ENCODE measurements around the gene ADORA1. TPM values are rescaled to one million over a fixed set of nuclear protein-coding genes. Genes with fewer than 3 reads are reported as not detected.

Gene ADORA1
- total RNA-seq, 1 experiment from 2014 or later: 5.7 TPM

DNA sequence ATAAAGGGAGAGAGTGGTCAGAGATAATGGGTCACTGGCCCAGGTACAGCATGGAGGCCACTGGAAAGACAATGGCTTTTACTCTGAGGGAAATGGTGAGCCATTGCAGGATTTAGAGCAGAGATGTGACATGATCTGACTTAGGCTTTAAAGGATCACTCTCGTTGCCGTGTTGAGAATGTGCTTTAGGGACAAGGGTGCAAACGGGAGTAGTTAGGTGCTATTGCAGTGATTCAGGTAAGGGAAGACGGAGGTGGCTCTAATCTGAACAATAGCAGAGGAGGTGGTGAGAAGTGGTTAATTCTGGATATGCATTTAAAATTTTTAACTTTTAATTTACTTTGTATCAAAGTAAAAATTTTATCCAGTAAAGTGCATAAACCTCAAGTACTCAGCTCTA lies 9.8 kb downstream of the ADORA1 start:
- H3K27me3 ChIP-seq (ENCODE audit: control insufficient read depth, insufficient read depth, low read length): no peaks in the 10 kb centered on the region
- DNase-seq: no peak
- no peak overlapping the region for H3K4me3 ChIP-seq (ENCODE audit: insufficient read depth, low read depth, low read length)
- H3K36me3 ChIP-seq (replicated peaks; ENCODE audit: control insufficient read depth, insufficient read depth, low read length): no peaks in the 10 kb centered on the region

DNA sequence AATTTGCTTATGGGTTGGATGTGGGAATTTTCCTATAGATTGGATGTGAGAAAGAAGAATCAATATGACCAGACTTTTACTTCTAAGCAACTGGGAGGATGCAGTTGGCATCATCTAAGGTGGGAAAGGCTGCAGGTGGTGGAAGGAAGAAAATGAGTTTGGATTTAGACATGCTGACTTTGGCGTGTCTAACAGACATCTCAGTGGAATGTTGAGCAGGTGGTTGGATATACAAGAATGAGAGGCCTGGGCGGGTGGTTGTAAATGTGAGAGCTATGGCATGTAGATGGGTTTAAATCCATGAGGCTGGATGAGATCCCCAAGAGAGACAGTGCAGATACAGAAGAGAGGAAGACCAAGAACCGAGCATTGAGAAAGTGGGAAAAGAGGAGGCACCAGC lies 10.5 kb downstream of the ADORA1 start:
- DNase-seq: no peak
- Histone ChIP-seq H3K36me3 (replicated peaks; ENCODE audit: control insufficient read depth, insufficient read depth, low read length) (no peaks in the 10 kb centered on the region), H3K27me3 (ENCODE audit: control insufficient read depth, insufficient read depth, low read length) (no peaks in the 10 kb centered on the region), H3K4me3 (ENCODE audit: insufficient read depth, low read depth, low read length) (no peak overlapping the region)

DNA sequence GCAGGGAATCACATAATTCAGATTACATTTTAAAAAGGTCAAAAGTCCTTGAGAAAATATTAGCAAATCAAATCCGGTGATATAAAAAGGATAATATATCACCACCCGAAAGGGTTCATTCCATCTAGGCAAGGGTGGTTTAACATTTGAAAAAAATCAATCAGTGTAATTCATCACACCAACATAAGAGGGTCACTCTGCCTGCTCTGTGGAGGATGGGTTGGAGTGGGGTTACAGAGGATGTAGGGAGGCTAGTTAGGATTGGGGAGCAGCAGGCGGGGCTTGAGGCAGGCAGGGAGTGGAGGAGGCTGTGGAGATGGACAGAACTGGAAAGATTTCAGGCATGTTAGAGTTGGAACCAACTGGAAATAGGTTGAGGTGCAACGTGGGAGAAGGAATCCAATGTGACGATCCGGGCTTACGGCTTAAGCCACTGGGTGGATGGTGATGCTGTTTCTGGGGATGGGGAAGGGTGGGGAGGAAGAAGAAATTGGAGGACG lies 12.5 kb downstream of the ADORA1 start:
- Histone ChIP-seq H3K36me3 (replicated peaks; ENCODE audit: control insufficient read depth, insufficient read depth, low read length) (no peaks in the 10 kb centered on the region), H3K27me3 (ENCODE audit: control insufficient read depth, insufficient read depth, low read length) (no peaks in the 10 kb centered on the region), H3K4me3 (ENCODE audit: insufficient read depth, low read depth, low read length) (no peak overlapping the region)
- no peak for DNase-seq

DNA sequence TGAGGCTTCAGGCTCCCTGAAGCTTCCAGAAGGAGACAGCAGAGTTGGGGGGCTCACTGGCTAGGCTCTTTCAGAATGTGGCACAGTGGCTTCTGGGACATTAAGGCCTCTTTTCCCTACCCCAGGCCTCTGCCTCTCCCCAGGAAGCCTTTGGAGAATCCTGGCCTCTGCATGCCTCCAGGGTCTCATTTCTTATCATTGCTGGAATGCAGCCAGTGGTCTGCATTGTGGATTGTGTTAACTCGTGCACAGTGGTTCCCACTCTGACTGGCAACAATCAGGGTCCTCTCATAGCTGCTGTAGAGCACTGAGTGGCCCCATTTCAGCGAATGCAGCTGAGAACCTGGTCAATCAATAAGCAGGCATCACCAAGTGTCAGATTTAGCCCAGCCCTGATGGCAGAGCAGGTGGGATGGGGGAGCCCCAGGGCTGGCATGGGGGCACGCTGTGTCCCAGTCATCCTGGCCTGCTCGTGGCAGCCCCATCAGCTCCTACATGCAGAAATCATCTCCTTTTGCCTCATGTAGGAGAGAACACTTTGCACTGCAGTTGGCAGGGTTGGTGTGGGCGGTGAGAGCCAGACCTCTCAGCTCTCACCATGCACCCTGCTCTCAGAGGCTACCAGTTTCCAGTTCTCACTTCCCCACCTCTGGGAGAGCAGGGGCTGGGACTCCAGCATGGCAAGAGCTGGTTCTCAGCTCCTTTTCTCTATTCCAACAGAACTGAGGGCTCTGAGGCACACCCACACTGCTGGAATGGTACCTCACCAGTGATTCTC lies 13.4 kb downstream of the ADORA1 start:
- H3K36me3 ChIP-seq (replicated peaks; ENCODE audit: control insufficient read depth, insufficient read depth, low read length): no peaks in the 10 kb centered on the region
- no peak overlapping the region for H3K4me3 ChIP-seq (ENCODE audit: insufficient read depth, low read depth, low read length)
- DNase-seq: no peak
- H3K27me3 ChIP-seq (ENCODE audit: control insufficient read depth, insufficient read depth, low read length): no peaks in the 10 kb centered on the region

DNA sequence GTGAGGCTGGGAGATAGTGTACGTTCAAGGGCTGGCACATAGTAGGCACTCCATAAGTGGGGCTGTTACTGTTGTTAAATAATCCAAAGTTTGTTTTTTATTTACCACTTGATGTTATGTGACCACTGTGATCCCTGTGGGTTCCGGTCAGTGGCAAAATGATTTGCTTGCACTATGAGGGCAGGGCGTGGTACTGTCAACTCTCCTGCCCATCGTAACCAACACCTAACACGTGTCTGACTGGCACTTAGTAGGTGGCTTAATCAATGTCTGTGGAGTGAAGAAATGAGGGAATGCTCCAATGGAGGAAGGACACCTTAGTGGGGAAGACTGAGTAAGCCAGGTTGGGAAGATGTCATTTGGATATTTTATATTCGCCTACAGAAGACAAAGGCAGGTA lies 14.6 kb downstream of the ADORA1 start:
- DNase-seq: no peak
- H3K4me3 ChIP-seq (ENCODE audit: insufficient read depth, low read depth, low read length): no peak overlapping the region
- no peaks in the 10 kb centered on the region for H3K36me3 ChIP-seq (replicated peaks; ENCODE audit: control insufficient read depth, insufficient read depth, low read length)

DNA sequence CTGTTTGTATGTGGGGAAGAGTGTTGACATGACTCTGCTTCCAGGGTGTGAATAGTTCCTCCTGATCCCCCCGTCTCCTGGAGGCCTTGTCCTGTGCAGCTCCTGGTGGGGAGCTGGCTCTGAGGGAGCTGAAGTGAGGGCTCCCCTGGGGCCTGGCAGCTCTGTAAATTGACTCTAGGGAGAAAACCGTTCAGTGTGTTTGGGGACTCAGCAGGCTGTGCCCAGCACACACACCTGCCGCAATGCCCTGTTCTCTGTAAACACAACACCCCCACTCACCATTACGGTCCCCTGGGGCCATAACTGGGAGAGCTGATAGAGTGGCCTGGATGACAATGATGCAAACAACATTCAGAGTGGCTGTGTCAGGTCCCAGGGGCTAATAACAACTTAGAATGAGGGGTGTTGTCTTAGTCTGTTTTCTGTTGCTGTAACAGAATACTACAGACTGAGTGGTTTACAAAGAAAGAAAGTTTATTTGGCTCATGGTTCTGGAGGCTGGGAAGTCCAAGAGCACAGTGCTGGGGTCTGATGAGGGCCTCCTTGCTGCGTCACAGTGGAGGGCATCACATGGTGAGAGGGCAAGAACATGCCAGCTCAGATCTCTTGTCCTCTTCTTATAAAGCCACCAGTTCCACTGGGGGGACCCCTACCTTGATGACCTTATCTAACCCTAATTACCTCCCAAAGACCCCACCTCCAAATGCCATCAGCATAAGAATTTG lies 15.3 kb downstream of the ADORA1 start:
- Histone ChIP-seq H3K4me3 (ENCODE audit: insufficient read depth, low read depth, low read length) (no peak overlapping the region), H3K36me3 (replicated peaks; ENCODE audit: control insufficient read depth, insufficient read depth, low read length) (no peaks in the 10 kb centered on the region), H3K27me3 (ENCODE audit: control insufficient read depth, insufficient read depth, low read length) (no peaks in the 10 kb centered on the region)
- no peak for DNase-seq

More for the DNA sequence above, 14.6 kb downstream of the ADORA1 start:
- H3K27me3 ChIP-seq (ENCODE audit: control insufficient read depth, insufficient read depth, low read length): no peaks in the 10 kb centered on the region

DNA sequence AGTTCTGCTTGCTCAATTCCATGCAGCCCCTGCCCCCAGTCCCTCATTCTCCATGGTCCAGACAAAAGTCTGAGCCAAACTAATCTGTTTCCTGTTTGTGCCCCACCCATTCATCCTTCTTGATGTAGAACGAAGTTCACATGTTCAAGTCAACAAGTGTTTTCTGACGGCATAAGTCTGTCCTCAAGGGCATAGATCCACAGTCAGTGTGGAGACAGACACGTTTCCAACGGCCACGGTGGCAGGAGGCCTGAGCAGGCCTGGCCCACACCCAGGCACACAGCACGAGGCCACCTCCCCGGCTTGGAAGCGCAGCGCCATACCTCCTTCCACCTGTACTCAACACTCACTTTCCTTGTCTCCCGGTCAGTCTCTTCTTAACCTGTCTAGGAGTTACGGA lies 16.1 kb downstream of the ADORA1 start:
- no peak for DNase-seq
- H3K36me3 ChIP-seq (replicated peaks; ENCODE audit: control insufficient read depth, insufficient read depth, low read length): no peaks in the 10 kb centered on the region
- no peak overlapping the region for H3K4me3 ChIP-seq (ENCODE audit: insufficient read depth, low read depth, low read length)
- H3K27me3 ChIP-seq (ENCODE audit: control insufficient read depth, insufficient read depth, low read length): no peaks in the 10 kb centered on the region

DNA sequence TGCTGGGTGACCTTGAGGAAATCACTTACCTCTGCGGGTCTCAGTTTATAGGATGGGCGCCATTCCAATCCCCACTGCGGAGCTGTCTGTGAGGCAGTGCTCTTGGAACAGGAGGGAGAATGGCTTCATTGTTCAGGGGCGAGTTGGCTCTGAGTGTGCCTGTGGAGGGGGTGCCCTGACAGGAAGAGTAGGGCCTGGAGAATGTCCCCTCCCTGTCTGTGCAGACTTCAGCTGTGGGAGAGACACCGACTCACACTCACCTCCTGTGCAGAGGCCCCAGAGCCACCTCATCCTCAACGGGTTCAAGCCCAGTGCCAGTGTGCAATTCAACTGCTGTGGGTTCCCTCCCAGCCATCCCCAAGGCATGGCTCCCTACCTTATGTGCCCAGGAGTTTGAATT lies 17.1 kb downstream of the ADORA1 start:
- H3K36me3 ChIP-seq (replicated peaks; ENCODE audit: control insufficient read depth, insufficient read depth, low read length): no peaks in the 10 kb centered on the region
- DNase-seq: no peak
- H3K4me3 ChIP-seq (ENCODE audit: insufficient read depth, low read depth, low read length): no peak overlapping the region
- no peaks in the 10 kb centered on the region for H3K27me3 ChIP-seq (ENCODE audit: control insufficient read depth, insufficient read depth, low read length)

DNA sequence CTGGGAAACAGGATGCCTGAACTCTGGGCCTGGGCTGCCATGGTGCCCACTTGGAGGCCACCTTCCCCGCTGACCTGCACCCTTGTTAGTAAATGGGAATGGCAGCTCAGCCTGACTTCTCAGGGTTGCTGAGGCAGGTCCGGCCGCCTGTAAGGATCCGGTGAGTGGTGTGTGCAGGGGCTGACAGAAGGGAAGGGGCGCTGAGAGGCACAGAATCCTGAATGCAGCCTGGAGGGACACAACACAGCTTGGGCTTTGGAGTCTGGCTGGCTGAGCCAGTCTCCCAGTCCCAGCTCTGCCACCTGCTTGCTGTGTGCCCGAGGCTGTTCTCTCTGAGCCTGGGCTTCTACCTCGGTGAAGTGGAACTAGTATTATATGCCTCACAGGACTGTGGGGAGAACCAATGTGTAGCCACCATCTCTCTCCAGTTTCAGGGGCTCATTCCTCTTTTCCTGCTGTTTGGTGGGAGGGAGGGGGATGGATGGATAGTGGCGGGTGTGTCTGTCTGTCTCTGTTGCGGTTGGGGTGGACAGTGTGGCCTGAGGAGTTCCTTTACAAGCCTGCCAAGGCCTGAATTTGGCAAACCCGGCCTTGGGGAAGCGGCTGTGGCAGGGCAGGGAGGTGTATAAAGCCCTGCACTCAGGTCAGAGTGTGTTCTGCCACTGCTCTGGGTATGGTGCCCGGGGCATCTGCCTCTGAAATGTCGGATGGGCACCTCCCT lies 18.0 kb downstream of the ADORA1 start:
- Histone ChIP-seq H3K4me3 (ENCODE audit: insufficient read depth, low read depth, low read length) (no peak overlapping the region), H3K36me3 (replicated peaks; ENCODE audit: control insufficient read depth, insufficient read depth, low read length) (no peaks in the 10 kb centered on the region), H3K27me3 (ENCODE audit: control insufficient read depth, insufficient read depth, low read length) (no peaks in the 10 kb centered on the region)
- DNase-seq: no peak

DNA sequence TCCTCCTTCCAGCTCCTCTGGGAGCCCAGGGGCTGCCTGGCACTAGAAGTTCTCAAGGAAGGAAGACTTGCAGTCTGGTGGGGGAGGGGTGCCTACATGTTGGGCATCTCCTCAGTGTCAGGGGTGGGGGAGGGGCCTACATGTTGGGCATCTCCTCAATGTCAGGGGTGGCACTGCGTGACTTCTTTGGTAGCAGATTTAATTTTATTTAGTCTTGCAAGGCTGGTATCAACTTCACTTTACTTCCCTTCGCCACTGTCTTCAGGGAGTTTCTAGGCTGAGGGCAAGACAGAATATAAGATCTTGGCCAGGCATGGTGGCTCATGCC lies 18.5 kb downstream of the ADORA1 start:
- Histone ChIP-seq H3K27me3 (ENCODE audit: control insufficient read depth, insufficient read depth, low read length) (no peaks in the 10 kb centered on the region), H3K36me3 (replicated peaks; ENCODE audit: control insufficient read depth, insufficient read depth, low read length) (no peaks in the 10 kb centered on the region), H3K4me3 (ENCODE audit: insufficient read depth, low read depth, low read length) (no peak overlapping the region)
- no peak for DNase-seq

DNA sequence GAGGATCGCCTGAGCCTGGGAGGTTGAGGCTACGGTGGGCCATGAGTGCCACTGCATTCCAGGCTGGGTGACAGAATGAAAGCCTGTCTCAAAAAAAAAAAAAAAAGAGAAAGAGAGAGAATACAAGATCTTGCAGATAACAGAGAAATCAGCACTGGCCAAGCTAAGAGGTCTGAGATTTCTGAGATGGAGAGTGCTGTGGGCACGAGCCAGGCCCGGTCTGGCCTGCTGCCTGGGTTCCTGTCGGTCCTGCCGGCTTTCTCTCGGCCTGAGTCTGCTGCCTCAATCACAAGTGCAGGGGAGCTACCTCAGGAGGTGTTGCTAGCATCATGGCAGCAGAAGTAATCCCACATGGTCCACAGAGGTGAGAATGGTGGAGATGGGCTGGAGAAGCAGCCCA lies 19.0 kb downstream of the ADORA1 start:
- Histone ChIP-seq H3K27me3 (ENCODE audit: control insufficient read depth, insufficient read depth, low read length) (no peaks in the 10 kb centered on the region), H3K36me3 (replicated peaks; ENCODE audit: control insufficient read depth, insufficient read depth, low read length) (no peaks in the 10 kb centered on the region), H3K4me3 (ENCODE audit: insufficient read depth, low read depth, low read length) (no peak overlapping the region)
- DNase-seq: no peak

DNA sequence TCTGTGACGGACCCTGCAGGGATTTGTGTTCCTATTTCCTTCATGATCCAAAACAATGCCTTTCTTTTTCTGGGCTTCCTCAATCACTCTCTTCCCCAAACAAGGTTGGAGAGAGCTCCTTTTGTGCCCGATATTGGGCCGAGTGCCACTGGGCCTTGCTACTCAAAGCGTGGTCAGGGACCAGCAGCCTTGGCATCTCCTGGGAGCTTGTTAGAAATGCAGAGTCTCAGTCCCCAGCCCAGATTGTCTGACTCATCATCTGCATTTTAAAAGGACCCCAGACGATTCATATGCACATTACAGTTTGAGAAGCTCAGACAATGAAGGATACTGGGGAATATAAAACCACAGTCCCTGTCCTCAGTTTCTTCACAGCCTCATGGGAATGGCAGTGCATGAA lies 19.9 kb downstream of the ADORA1 start:
- no peak overlapping the region for H3K4me3 ChIP-seq (ENCODE audit: insufficient read depth, low read depth, low read length)
- no peaks in the 10 kb centered on the region for H3K36me3 ChIP-seq (replicated peaks; ENCODE audit: control insufficient read depth, insufficient read depth, low read length)
- DNase-seq: no peak
- no peaks in the 10 kb centered on the region for H3K27me3 ChIP-seq (ENCODE audit: control insufficient read depth, insufficient read depth, low read length)

DNA sequence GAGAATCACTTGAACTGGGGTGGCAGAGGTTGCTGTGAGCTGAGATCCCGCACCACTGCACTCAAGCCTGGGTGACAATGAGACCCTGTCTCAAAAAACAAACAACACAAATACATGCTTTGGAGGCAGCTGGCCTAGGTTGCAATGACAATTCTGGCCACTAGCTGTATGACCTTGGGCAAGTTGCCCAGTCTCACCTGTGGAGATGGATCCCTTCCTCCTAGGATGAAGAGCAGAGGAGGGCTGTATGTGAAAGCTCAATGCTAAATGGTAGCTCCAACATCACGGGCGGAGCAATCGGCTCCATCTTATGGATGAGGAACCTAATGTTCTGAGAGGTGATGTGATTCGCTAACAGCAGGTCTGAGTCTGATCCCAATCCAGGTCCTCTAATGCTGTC lies 20.6 kb downstream of the ADORA1 start:
- Histone ChIP-seq H3K36me3 (replicated peaks; ENCODE audit: control insufficient read depth, insufficient read depth, low read length) (no peaks in the 10 kb centered on the region), H3K27me3 (ENCODE audit: control insufficient read depth, insufficient read depth, low read length) (no peaks in the 10 kb centered on the region), H3K4me3 (ENCODE audit: insufficient read depth, low read depth, low read length) (no peak overlapping the region)
- peak; percentile 71 for DNase-seq

DNA sequence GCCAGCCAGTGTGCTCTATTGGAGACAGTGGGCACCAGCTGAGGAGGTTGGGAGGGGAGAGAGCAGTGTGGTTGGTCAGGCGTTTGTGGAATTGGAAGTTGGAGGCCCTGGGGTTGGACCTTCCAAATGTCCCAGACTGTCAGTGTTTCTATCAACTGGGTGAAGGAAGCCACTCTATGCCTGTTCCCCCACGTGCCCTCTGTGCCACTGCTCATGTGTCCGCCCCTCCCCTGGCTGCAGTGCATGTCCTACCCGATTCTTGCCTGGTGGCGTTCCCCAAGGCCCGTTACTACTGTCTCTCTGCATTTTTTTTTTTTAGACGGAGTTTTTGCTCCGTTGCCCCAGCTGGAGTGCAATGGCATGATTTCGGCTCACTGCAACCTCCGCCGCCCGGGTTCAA lies 21.1 kb downstream of the ADORA1 start:
- Histone ChIP-seq H3K27me3 (ENCODE audit: control insufficient read depth, insufficient read depth, low read length) (no peaks in the 10 kb centered on the region), H3K4me3 (ENCODE audit: insufficient read depth, low read depth, low read length) (no peak overlapping the region), H3K36me3 (replicated peaks; ENCODE audit: control insufficient read depth, insufficient read depth, low read length) (no peaks in the 10 kb centered on the region)
- DNase-seq: no peak

Measured in H7 (cell line).